C4-2B (cell line): ENCODE results near the gene CTAGE1.
"Not testable (repeated sequence)": the region's sequence is repeated elsewhere in the genome, so short reads cannot be mapped to it uniquely, and the experiment has no call there.

Source experiments
- H3K27ac ChIP-seq: fragments of 450-650 bp; 2 replicates; pipeline ENCODE4 v1.5.1; 2017
- CTCF ChIP-seq: fragments of 450-650 bp; conservative IDR thresholded peaks from 2 replicates; pipeline ENCODE4 v1.5.1; 2017; ENCODE audit warnings: mild to moderate bottlenecking
- ZFX ChIP-seq: fragments of 450-650 bp; IDR thresholded peaks from 2 replicates; pipeline ENCODE4 v1.6.1; 2017

The CTAGE1 gene

GRCh38 chr18:22405142-22405541, 12.6 kb downstream of the CTAGE1 start:
- TF ChIP-seq ZFX: no peak
- no peak for TF ChIP-seq CTCF
- H3K27ac ChIP-seq: no peak overlapping the region

GRCh38 chr18:22403950-22404349, 13.8 kb downstream of the CTAGE1 start:
- H3K27ac ChIP-seq: no peak overlapping the region
- TF ChIP-seq ZFX (no peak), CTCF (no peak)

GRCh38 chr18:22399949-22400348, 17.8 kb downstream of the CTAGE1 start:
- TF ChIP-seq CTCF (no peak), ZFX (no peak)
- no peak overlapping the region for H3K27ac ChIP-seq

- TF ChIP-seq CTCF (no peak), ZFX (no peak)
- H3K27ac ChIP-seq: no peak overlapping the region
These were observed 19.3 kb downstream of the CTAGE1 start for GRCh38 chr18:22398464-22398863.

GRCh38 chr18:22394428-22394827, 23.3 kb downstream of the CTAGE1 start:
- TF ChIP-seq CTCF (no peak), ZFX (no peak)
- no peak overlapping the region for H3K27ac ChIP-seq

- not testable (repeated sequence) for H3K27ac ChIP-seq
These were observed 24.6 kb downstream of the CTAGE1 start for GRCh38 chr18:22393164-22393563.

- no peak for TF ChIP-seq CTCF
- TF ChIP-seq ZFX: no peak
- no peak overlapping the region for H3K27ac ChIP-seq
These were observed 26.0 kb downstream of the CTAGE1 start for GRCh38 chr18:22391407-22392345.

- no peak overlapping the region for H3K27ac ChIP-seq
- TF ChIP-seq CTCF (no peak), ZFX (no peak)
These were observed 29.9 kb downstream of the CTAGE1 start for GRCh38 chr18:22387787-22388186.
